ENCODE measurements around the gene CDH2. TPM values are rescaled to one million over a fixed set of nuclear protein-coding genes. Genes with fewer than 3 reads are reported as not detected.

Gene CDH2
- total and polyA plus RNA-seq, 2 experiments from 2014 or later: 14.7 to 36.9 TPM

- TF ChIP-seq, protein P1, sequence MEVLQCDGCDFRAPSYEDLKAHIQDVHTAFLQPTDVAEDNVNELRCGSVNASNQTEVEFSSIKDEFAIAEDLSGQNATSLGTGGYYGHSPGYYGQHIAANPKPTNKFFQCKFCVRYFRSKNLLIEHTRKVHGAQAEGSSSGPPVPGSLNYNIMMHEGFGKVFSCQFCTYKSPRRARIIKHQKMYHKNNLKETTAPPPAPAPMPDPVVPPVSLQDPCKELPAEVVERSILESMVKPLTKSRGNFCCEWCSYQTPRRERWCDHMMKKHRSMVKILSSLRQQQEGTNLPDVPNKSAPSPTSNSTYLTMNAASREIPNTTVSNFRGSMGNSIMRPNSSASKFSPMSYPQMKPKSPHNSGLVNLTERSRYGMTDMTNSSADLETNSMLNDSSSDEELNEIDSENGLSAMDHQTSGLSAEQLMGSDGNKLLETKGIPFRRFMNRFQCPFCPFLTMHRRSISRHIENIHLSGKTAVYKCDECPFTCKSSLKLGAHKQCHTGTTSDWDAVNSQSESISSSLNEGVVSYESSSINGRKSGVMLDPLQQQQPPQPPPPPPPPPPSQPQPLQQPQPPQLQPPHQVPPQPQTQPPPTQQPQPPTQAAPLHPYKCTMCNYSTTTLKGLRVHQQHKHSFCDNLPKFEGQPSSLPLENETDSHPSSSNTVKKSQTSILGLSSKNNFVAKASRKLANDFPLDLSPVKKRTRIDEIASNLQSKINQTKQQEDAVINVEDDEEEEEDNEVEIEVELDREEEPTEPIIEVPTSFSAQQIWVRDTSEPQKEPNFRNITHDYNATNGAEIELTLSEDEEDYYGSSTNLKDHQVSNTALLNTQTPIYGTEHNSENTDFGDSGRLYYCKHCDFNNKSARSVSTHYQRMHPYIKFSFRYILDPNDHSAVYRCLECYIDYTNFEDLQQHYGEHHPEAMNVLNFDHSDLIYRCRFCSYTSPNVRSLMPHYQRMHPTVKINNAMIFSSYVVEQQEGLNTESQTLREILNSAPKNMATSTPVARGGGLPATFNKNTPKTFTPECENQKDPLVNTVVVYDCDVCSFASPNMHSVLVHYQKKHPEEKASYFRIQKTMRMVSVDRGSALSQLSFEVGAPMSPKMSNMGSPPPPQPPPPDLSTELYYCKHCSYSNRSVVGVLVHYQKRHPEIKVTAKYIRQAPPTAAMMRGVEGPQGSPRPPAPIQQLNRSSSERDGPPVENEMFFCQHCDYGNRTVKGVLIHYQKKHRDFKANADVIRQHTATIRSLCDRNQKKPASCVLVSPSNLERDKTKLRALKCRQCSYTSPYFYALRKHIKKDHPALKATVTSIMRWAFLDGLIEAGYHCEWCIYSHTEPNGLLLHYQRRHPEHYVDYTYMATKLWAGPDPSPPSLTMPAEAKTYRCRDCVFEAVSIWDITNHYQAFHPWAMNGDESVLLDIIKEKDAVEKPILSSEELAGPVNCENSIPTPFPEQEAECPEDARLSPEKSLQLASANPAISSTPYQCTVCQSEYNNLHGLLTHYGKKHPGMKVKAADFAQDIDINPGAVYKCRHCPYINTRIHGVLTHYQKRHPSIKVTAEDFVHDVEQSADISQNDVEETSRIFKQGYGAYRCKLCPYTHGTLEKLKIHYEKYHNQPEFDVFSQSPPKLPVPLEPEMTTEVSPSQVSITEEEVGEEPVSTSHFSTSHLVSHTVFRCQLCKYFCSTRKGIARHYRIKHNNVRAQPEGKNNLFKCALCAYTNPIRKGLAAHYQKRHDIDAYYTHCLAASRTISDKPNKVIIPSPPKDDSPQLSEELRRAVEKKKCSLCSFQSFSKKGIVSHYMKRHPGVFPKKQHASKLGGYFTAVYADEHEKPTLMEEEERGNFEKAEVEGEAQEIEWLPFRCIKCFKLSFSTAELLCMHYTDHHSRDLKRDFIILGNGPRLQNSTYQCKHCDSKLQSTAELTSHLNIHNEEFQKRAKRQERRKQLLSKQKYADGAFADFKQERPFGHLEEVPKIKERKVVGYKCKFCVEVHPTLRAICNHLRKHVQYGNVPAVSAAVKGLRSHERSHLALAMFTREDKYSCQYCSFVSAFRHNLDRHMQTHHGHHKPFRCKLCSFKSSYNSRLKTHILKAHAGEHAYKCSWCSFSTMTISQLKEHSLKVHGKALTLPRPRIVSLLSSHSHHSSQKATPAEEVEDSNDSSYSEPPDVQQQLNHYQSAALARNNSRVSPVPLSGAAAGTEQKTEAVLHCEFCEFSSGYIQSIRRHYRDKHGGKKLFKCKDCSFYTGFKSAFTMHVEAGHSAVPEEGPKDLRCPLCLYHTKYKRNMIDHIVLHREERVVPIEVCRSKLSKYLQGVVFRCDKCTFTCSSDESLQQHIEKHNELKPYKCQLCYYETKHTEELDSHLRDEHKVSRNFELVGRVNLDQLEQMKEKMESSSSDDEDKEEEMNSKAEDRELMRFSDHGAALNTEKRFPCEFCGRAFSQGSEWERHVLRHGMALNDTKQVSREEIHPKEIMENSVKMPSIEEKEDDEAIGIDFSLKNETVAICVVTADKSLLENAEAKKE (CRISPR knock-in tag; IDR thresholded peaks at IDR 0.05): no peak
Observed at GRCh38 chr18:28074076-28074475, 102.9 kb downstream of the CDH2 start (continued).

DNA sequence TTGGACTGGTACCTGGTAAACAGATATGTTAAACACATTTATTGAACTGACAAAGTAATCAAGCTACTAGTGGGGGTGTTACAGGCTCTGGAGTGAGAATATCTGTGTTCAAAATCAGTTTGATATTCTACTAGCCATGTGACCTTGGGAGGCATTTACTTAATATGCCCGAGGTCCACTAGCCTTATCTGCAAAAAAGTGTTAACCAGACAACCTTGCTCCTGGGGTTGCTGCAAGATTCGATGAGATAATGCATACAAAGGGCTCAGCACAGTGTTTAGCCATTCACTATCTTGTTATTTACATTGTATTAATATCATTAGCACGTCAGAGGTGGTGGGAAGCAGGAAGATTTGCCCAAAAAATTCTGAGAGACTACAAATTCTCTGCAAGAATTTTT is 103.3 kb downstream of the CDH2 start:
- no peak for ATAC-seq
- Histone ChIP-seq H4K20me1 (replicated peaks; ENCODE audit: insufficient read depth) (no peaks in the 10 kb centered on the region), H3K4me1 (ENCODE audit: insufficient read depth) (peaks cover 6% of the 10 kb centered on the region; the same call in 1 of the 2 replicates), H3F3A (replicated peaks; ENCODE audit: low read depth) (no peaks in the 10 kb centered on the region), H3K27me3 (ENCODE audit: insufficient read depth) (no peaks in the 10 kb centered on the region), H3K4me3 (no peak overlapping the region), H3K36me3 (ENCODE audit: insufficient read depth) (no peaks in the 10 kb centered on the region), H3K9me2 (ENCODE audit: insufficient read depth) (no peaks in the 10 kb centered on the region), H3K27ac (ENCODE audit: low read depth) (no peak overlapping the region), H3K79me2 (replicated peaks; ENCODE audit: insufficient read depth) (no peaks in the 10 kb centered on the region), H3K4me2 (no peak overlapping the region), H2AFZ (no peak overlapping the region)
- Mint-ChIP-seq H3K27me3 (ENCODE audit: insufficient read depth, low read depth, poor library complexity) (no peaks in the 10 kb centered on the region), H3K36me3 (ENCODE audit: low read depth) (no peaks in the 10 kb centered on the region), H3K4me3 (no peak overlapping the region), H3K9me3 (no peaks in the 10 kb centered on the region), H3K27ac (no peak overlapping the region), H3K4me1 (peaks cover 24% of the 10 kb centered on the region)
- TF ChIP-seq STAT1 (IDR thresholded peaks at IDR 0.05; ENCODE audit: unreplicated experiment) (no peak), EZH2 (IDR thresholded peaks at IDR 0.05; ENCODE audit: low read depth, unreplicated experiment) (no peak), POLR2AphosphoS5 (IDR thresholded peaks at IDR 0.05; ENCODE audit: low read depth) (no peak), CREB1 (CRISPR knock-in tag; IDR thresholded peaks at IDR 0.05; ENCODE audit: low read depth) (no peak), NANOG (IDR thresholded peaks at IDR 0.05; ENCODE audit: borderline replicate concordance) (no peak), EZH2phosphoT487 (IDR thresholded peaks at IDR 0.05; ENCODE audit: unreplicated experiment) (no peak)
- TF ChIP-seq, protein P1 (CRISPR knock-in tag; IDR thresholded peaks at IDR 0.05): no peak
- no peak for DNase-seq (ENCODE audit: low spot score)
